ENCODE results near the gene AMIGO3. TPM values are rescaled to one million over a fixed set of nuclear protein-coding genes. Genes with fewer than 3 reads are reported as not detected.
A peak's percentile ranks its signal among the peaks of the same experiment; 100 is the strongest.

Gene AMIGO3
- total RNA-seq, 1 donor from 2014 or later: not detected

DNA sequence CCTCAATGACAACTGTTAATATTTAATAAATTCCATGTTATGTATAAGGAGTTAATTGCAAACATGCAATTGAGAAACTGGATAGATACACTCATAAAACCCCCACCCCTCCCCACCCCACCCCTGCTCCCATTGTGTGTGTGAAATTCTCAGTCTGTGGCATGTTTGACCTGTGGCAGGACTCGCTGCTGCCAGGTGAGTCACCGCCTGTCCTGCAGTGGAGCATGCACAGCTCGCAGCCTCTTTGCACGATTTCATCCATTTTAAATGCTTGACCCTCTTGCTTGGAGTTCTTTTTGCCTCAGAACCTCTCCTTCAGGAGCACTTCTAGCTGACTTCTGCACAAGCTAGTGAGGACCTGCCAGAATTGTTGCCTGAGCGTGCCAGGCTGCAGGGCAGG lies 50.6 kb downstream of the AMIGO3 start:
- peak; percentile 84 for DNase-seq (ENCODE audit: low read depth)

DNA sequence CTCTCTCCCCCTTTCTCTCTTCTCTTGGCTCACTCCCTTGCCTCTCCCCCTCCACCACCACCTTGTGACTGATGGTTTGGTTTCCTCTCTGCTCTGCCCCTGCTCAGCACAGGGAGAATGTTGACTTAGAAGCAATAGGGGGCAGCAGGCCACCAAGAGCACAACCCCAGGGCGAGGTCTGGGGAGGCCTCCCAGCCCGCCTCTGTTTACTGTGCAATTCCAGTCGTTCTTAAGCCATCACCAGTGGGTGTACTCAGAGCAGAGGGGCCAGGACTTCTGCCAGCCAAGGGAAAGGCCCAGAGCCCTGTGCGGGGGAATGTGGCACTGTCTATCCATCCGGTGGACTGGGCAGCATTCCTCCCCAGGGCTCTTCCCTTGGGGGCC lies 51.1 kb downstream of the AMIGO3 start:
- DNase-seq (ENCODE audit: low read depth): peak; percentile 63

DNA sequence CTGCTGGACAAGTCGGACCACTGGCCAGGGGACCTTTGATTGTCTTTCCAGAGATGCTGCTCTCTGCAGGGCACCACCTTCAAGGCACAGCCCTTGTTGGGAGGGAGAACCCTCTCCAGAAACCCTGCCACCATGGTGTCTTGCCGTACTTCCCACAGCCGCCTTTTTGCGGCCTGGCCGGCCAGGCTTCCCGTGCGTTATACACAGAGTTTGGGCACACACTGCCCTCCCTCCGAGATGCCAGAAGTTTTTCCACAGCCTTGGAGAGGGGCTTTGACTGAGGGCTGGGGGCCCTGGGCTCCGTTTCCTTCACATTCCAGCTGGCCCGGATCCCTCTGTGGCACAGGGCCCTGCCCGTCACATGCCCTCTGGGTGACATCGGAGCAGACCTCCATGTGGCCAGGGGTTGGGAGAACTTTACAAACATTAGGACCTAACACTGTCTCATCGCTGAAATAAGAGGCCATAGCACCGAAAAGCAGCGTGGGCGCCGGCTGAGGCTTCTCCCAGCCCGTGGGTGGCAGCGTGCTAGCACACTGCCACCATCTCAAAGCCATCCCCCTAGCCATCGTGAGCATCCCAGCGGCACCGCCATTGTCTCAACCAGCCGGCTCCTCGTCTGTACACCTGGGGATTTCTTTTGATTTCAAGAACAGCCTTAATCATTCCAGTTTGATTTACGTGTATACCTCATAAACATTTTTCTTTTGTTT lies 51.6 kb downstream of the AMIGO3 start:
- DNase-seq (ENCODE audit: low read depth): no peak

Other genes with a start within 250 kb of the AMIGO3 start
- 37.9 and 87.8 TPM in 2 replicates for gene DAG1, start 249.4 kb downstream of the AMIGO3 start, total RNA-seq
- 0.25 TPM in 1 of 2 replicates, not detected in the other for gene BSN, start 165.2 kb downstream of the AMIGO3 start, total RNA-seq
- gene APEH, start 45.3 kb downstream of the AMIGO3 start, total RNA-seq: 233 and 345 TPM in 2 replicates
- gene MST1, start 30.2 kb downstream of the AMIGO3 start, total RNA-seq: 2.3 and 11.7 TPM in 2 replicates
- gene RNF123, start 30.1 kb downstream of the AMIGO3 start, total RNA-seq: 11.8 and 36.9 TPM in 2 replicates
- 34.8 and 53.7 TPM in 2 replicates for gene GMPPB, start 4.3 kb upstream of the AMIGO3 start, total RNA-seq
- 31.4 and 78.5 TPM in 2 replicates for gene IP6K1, start 66.9 kb upstream of the AMIGO3 start, total RNA-seq
- not detected in 2 replicates for gene CDHR4, start 80.2 kb upstream of the AMIGO3 start, total RNA-seq
- gene INKA1, start 83.6 kb upstream of the AMIGO3 start, total RNA-seq: 0.15 and 0.17 TPM in 2 replicates
- gene UBA7, start 94.3 kb upstream of the AMIGO3 start, total RNA-seq: 24.8 and 25.1 TPM in 2 replicates
- gene TRAIP, start 136.9 kb upstream of the AMIGO3 start, total RNA-seq: 1.6 and 2.8 TPM in 2 replicates
- gene CAMKV, start 150.2 kb upstream of the AMIGO3 start, total RNA-seq: under 0.01 TPM in 1 of 2 replicates, not detected in the other
- 1.6 and 5.7 TPM in 2 replicates for gene MST1R, start 184.2 kb upstream of the AMIGO3 start, total RNA-seq
- gene MON1A, start 210.1 kb upstream of the AMIGO3 start, total RNA-seq: 9.9 and 10.8 TPM in 2 replicates
- 26.6 and 58.4 TPM in 2 replicates for gene RBM6, start 220.5 kb upstream of the AMIGO3 start, total RNA-seq

Data from renal cortical epithelial cell (primary cell).